CD4-positive, alpha-beta T cell treated with Interleukin-17A for 4 hours (primary cell): ENCODE measurements around the gene TMSB4X.
A peak's percentile ranks its signal among the peaks of the same experiment; 100 is the strongest.
"Not testable (repeated sequence)": the region's sequence is repeated elsewhere in the genome, so short reads cannot be mapped to it uniquely, and the experiment has no call there.

Experiments used
- DNase-seq: peaks from one replicate; pipeline ENCODE4 v3.0.0-alpha.2; 2020; ENCODE audit warnings: mixed read lengths

The TMSB4X gene

GRCh38 chrX:12955882-12956703 is 18.8 kb upstream of the TMSB4X start:
- DNase-seq, result peak; percentile 77

DNA sequence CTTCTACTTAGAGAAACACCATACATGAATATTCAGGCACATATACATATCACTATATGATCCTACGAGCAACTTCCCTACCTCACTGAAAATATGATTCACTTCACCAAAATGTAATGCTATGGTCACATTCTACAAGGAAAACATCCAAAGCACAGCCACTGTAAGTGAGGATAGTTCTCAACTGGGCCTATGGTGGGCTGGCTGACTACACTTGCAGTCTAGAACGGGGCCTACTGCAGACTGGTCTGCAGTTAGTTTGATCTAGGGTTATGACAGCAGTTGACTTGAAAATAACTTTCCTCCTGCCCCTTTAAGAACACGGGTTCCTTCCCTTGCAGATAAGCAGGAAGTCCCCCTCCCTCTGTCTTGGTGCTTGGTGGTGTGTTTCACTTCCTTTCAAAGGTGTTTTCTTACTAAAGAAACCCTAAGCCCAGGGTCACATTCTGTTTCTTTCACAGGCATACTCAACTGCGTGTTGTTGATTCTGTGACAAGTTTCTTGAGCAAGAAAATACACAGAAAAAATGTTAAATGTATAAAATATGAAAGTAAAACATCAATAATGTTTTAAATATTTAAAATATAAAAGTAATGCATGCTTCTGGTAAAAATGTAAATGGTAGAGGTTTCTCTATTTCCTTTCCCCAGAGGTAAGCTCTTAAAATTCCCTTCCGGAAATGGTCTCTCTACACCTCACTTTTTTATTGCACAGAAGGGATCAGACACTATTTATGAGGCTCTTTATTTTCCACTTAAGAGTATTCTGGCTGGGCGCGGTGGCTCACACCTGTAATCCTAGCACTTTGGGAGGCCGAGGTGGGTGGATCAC is 18.0 kb upstream of the TMSB4X start:
- DNase-seq, result peak; percentile 69

GRCh38 chrX:12958059-12958458 is 16.9 kb upstream of the TMSB4X start:
- DNase-seq, result no peak

- no peak for DNase-seq
These were observed 16.4 kb upstream of the TMSB4X start for GRCh38 chrX:12958461-12958860.

DNA sequence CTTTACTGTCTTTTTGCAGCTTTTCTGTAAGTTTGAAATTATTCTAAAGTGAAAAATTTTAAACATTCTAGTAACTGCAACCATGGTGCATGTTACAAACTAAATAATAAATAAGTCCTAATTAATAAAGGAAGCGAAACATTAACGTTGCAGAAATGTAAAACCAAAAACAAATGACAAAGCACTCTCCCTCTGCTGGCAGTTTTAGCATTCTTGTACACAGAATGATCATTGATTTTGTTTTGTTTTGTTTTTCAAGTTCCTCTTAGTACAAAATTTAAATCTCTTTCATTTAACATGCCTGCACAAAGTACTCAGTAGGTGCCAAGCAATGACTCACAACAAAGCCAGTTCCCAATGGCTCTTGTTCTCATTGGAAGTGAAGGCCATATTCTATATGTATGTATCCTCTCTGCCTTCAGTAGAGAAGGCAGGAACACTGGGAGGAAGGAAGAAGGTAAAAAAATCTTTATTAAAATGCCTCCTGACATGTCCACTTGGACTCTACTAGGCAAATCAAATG is 13.7 kb upstream of the TMSB4X start:
- DNase-seq, result no peak

GRCh38 chrX:12962041-12962504 is 12.8 kb upstream of the TMSB4X start:
- DNase-seq, result no peak

- not testable (repeated sequence) for DNase-seq
These were observed 11.6 kb upstream of the TMSB4X start for GRCh38 chrX:12963210-12963850.

- peak; percentile 1 for DNase-seq
These were observed 9.6 kb upstream of the TMSB4X start for GRCh38 chrX:12965131-12965940.

DNA sequence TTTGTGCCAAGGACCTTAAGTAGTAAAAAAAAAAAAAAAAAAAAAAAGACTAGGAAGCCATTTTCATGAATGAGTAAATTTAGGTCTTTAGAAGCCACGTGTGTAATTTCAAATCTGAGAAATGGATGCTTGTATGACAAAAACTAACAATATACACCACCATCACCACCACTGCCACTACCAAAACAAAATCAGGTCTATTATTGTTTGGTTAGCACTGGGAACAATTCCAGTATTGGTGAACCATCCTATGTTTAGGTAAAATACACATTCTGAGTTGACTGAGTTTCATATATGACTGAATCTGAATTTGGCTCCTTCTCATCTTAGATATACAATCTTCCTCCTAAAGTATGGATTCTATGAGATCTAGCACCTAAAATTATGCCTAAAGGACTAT is 8.8 kb upstream of the TMSB4X start:
- no peak for DNase-seq

GRCh38 chrX:12967711-12968465 is 7.0 kb upstream of the TMSB4X start:
- DNase-seq, result peak; percentile 60

GRCh38 chrX:12970691-12971202 is 4.2 kb upstream of the TMSB4X start:
- peak; percentile 65 for DNase-seq

DNA sequence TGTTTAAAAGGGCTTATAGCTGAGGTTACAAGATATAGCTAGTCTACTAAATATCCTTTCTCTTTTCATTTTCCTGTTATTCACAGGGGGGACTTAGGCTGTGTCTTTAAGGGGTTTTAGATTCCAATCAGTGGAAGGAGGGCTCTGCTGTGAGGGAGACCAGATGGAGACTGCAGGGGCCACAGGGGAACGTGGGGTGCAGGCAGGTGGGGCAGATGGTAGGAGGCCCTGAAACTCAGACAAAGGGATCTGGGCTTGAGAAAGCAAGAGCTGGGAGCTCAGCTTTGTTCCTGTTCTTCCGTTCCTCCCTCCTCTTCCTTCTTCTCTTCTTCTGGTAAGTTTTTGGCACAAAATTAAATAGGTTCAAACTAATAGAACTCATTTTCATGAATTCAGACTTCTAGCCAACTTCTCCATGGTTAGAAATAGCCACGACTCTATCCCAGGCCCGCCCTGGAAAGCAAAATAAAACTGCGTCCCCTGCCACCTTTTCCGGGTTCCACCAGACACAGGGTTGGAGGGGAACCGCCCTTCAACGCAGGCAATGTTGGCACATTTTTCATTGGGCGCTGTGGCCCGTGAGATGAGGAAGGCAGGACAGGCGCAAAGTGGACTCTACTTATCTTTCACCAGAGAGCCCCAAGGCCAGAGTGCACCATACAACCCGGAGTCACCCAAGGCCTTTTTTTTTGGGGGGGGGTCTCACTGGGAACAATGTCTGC is 3.5 kb upstream of the TMSB4X start:
- DNase-seq, result peak; percentile 67

- DNase-seq, result peak; percentile 39
These were observed 2.7 kb upstream of the TMSB4X start for GRCh38 chrX:12972243-12972642.

GRCh38 chrX:12972878-12973560 is 1.9 kb upstream of the TMSB4X start:
- no peak for DNase-seq

- peak; percentile 74 for DNase-seq
These were observed 1.2 kb upstream of the TMSB4X start for GRCh38 chrX:12973561-12974304.

- peak; percentile 68 for DNase-seq
These were observed 560 bp upstream of the TMSB4X start for GRCh38 chrX:12974305-12974795.

- DNase-seq, result no peak
These were observed 708 bp downstream of the TMSB4X start for GRCh38 chrX:12975670-12975965.

DNA sequence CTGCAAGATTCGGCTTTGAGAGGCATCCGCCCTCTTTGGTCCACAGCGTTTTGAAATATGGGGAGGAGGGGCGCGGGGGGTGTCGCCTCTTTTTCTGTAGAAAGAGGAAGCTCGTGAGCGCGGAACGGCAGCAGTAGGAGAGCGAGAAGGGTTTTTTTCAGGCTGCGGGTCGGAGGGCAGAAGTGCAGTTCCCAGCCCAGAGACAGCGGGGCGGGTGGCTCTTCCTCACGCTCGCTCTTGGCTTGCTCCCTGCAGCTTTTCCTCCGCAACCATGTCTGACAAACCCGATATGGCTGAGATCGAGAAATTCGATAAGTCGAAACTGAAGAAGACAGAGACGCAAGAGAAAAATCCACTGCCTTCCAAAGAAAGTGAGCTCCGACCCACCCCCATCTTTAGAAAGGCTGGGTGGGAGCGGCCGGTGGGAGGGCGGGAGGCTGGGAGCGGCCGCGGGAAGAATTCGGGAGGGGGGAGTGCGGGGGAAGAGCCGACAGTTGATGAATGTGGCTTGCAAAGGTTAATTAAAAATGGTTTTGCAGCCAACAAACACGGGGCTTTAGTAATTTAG is 1.2 kb downstream of the TMSB4X start:
- peak; percentile 63 for DNase-seq
